Brain microvascular endothelial cell (primary cell): ENCODE data around the gene JAGN1.

Source experiments
- DNase-seq: peaks from one replicate; pipeline ENCODE4 v3.0.0-alpha.2; 2020
- H3K27ac ChIP-seq: fragments of 250-450 bp; sonication (Bioruptor Pico); 2 replicates; pipeline ENCODE4 v1.5.1; 2020; ENCODE audit warnings: mild to moderate bottlenecking, moderate library complexity
- H3K27me3 ChIP-seq: fragments of 250-450 bp; sonication (Bioruptor Pico); replicated peaks from 2 replicates; pipeline ENCODE4 v1.5.1; 2020; ENCODE audit warnings: mild to moderate bottlenecking
- H3K36me3 ChIP-seq: fragments of 250-450 bp; sonication (Bioruptor Pico); replicated peaks from 2 replicates; pipeline ENCODE4 v1.5.1; 2020; ENCODE audit warnings: mild to moderate bottlenecking
- H3K4me3 ChIP-seq: 2 replicates; pipeline ENCODE4 v1.5.1; 2011; ENCODE audit warnings: low read depth, mild to moderate bottlenecking, control low read depth, low read length, moderate library complexity
- CTCF ChIP-seq: IDR thresholded peaks from 2 replicates; pipeline ENCODE4 v1.5.1; 2011; ENCODE audit warnings: low read depth, mild to moderate bottlenecking, moderate library complexity, low read length, control low read depth, inconsistent platforms; ENCODE audit errors: missing control alignments
- in situ Hi-C: cut with HindIII; loops from 2 replicates; pipeline ENCODE4 v1.10.0; 2017; ENCODE audit warnings: low sequenced_read_pairs, low pct_ligation_motif_present

Gene JAGN1

GRCh38 chr3:9932843-9933560, 42.6 kb downstream of the JAGN1 start:
- Histone ChIP-seq H3K27me3 (no peaks in the 10 kb centered on the region), H3K4me3 (peak overlapping the region; percentile 73), H3K36me3 (peaks cover 22% of the 10 kb centered on the region), H3K27ac (peak overlapping the region; percentile 99)
- peak; percentile 82 for DNase-seq
- in situ Hi-C loops = no loop called here
- TF ChIP-seq CTCF = peak; percentile 78

GRCh38 chr3:9933561-9934234, 43.3 kb downstream of the JAGN1 start, which contains the start of gene CRELD1:
CRELD1 (plus strand) TSS chr3:9933834; CDS start chr3:9934439, 605 bp downstream.
- H3K36me3 ChIP-seq = peaks cover 26% of the 10 kb centered on the region
- peak within 1 kb of the TSS; percentile 99 for H3K27ac ChIP-seq
- in situ Hi-C loops = no loop called here
- H3K27me3 ChIP-seq = no peaks in the 10 kb centered on the region
- peak; percentile 95 for DNase-seq
- peak within 1 kb of the TSS; percentile 73 for H3K4me3 ChIP-seq
- no peak for TF ChIP-seq CTCF

- Histone ChIP-seq H3K27me3 (no peaks in the 10 kb centered on the region), H3K27ac (peak overlapping the region; percentile 99), H3K36me3 (peaks cover 26% of the 10 kb centered on the region), H3K4me3 (peak overlapping the region; percentile 73)
- peak; percentile 50 for TF ChIP-seq CTCF
- peak; percentile 35 for DNase-seq
- in situ Hi-C loops = no loop called here
Observed at GRCh38 chr3:9934235-9934621, 43.8 kb downstream of the JAGN1 start.

- in situ Hi-C loops = no loop called here
- Histone ChIP-seq H3K36me3 (peaks cover 26% of the 10 kb centered on the region), H3K27me3 (no peaks in the 10 kb centered on the region), H3K27ac (no peak overlapping the region), H3K4me3 (no peak overlapping the region)
- no peak for TF ChIP-seq CTCF
- DNase-seq = no peak
Observed at GRCh38 chr3:9934993-9935392, 44.6 kb downstream of the JAGN1 start.

- DNase-seq = no peak
- Histone ChIP-seq H3K4me3 (no peak overlapping the region), H3K27me3 (no peaks in the 10 kb centered on the region), H3K36me3 (peaks cover 29% of the 10 kb centered on the region), H3K27ac (no peak overlapping the region)
- TF ChIP-seq CTCF = no peak
- in situ Hi-C loops = no loop called here
Observed at GRCh38 chr3:9935966-9936510, 45.6 kb downstream of the JAGN1 start.
